Amniotic epithelial cell (primary cell): ENCODE measurements around the gene KCNQ1OT1.

Experiments used
- DNase-seq: peaks from one replicate; pipeline ENCODE4 v3.0.0-alpha.2; 2010; ENCODE audit warnings: low read depth

Gene KCNQ1OT1

GRCh38 chr11:2582351-2582945 lies 117.3 kb downstream of the KCNQ1OT1 start:
- no peak for DNase-seq

DNA sequence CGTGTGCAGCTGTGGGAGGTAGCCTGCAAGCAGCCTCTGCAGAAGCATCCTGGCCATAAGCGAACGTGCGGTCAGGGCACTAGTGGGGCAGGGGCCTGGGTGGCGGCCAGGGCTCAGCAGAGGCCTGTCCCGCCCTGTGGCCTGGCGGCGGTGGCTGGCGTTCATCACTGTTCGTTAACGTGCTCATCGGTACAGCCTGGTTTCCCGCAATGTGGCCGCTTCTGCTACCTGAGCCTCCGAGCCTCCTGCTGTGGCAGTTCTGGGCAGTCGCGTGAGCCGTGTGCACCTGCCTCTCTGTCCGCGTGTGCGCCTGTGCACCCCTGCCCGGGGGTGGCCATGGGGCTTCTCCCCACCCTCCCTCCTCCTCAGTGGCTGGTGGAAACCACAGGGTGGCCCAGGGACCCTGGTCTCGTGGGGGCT lies 117.9 kb downstream of the KCNQ1OT1 start:
- DNase-seq: no peak

GRCh38 chr11:2581151-2581930 lies 118.5 kb downstream of the KCNQ1OT1 start:
- no peak for DNase-seq

GRCh38 chr11:2580571-2581001 lies 119.2 kb downstream of the KCNQ1OT1 start:
- no peak for DNase-seq

GRCh38 chr11:2580061-2580421 lies 119.8 kb downstream of the KCNQ1OT1 start:
- DNase-seq: no peak

- DNase-seq: no peak
These were observed 120.3 kb downstream of the KCNQ1OT1 start for GRCh38 chr11:2579315-2580060.

DNA sequence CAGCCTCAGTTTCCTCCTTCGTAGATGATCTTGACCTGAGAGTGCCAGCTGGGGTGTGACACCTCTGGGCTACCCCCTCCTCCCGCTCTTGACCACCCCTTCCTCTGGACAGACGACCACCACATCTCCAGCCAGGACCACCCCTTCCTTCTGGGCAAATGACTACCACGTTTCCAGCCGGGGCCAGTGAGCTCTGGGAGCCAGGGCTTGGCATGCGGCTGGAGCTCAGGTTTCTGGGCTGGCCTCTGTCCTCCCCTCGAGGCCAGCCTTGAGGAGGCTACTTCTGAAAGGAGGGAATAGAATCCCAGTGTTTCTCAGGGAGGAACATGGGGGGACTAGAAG lies 120.9 kb downstream of the KCNQ1OT1 start:
- DNase-seq: no peak

- no peak for DNase-seq
These were observed 121.5 kb downstream of the KCNQ1OT1 start for GRCh38 chr11:2577991-2578928.

- no peak for DNase-seq
These were observed 122.5 kb downstream of the KCNQ1OT1 start for GRCh38 chr11:2577031-2577990.

GRCh38 chr11:2576549-2576948 lies 123.2 kb downstream of the KCNQ1OT1 start:
- no peak for DNase-seq

- DNase-seq: no peak
These were observed 123.7 kb downstream of the KCNQ1OT1 start for GRCh38 chr11:2576111-2576510.

GRCh38 chr11:2575591-2576051 lies 124.2 kb downstream of the KCNQ1OT1 start:
- no peak for DNase-seq

GRCh38 chr11:2574553-2575535 lies 125.0 kb downstream of the KCNQ1OT1 start:
- DNase-seq: peak; percentile 9

DNA sequence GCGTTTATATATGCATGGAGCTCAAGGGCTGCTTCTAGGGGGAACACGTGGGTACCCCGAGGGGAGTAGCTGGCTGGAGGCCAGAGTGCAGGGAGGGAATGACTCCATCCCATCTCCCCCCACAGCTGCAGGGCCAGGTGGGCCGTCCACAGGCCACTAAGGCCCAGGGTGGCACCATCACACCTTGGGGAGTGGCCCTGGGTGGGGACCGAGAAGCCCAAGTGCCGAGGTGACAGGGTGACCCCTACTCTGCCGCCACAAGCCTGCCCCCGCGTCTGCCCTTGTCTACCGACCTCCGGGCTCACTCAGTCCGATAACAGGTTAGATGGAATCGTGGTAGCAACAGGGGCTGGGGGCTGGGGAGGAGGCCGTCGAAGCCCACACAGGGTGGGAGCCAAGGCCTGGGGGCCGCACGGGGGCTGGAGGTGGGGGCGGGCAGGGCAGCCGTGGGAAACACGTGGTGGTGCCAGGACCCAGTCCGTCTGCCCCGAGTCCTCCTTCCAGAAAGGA lies 125.7 kb downstream of the KCNQ1OT1 start:
- DNase-seq: no peak

DNA sequence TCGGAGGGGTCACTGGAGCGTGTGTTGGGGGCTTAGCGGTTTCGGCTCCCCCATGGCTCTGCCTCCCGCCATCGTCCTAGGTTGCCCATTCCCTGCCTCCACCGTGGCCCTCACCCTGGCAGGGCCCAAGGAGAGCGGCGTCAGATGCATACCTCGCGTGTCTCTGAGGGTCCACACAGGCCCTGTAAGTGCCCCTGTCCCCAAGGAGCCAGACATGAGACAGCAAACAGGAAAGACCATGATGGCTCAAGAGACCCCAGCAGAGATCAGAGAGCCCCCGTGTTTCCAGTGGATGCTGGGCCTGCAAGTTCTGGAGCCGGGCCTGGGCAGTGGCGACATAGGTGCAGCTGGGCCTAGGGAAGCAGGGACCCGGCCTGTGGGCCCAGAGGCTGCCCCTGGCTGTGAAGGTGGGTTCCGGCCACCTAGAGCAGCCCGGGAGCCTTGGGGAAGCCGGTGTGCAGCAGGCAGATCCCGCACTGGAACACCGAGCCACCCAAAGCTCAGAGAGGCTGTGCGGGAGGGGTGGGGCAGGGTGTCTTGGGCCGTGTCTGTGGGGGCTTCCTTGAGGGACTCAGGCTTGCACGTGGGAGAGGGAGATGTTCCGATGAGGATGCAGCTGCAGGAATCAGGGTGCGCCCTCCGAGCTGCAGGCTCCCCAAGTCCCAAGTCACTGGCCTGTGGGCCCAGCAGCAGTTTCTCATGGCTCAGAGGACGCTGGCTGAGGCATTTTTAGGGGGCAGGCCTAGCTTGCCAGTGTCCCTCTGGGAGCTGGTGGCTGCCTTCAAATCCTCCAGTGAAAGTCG lies 126.4 kb downstream of the KCNQ1OT1 start:
- no peak for DNase-seq

DNA sequence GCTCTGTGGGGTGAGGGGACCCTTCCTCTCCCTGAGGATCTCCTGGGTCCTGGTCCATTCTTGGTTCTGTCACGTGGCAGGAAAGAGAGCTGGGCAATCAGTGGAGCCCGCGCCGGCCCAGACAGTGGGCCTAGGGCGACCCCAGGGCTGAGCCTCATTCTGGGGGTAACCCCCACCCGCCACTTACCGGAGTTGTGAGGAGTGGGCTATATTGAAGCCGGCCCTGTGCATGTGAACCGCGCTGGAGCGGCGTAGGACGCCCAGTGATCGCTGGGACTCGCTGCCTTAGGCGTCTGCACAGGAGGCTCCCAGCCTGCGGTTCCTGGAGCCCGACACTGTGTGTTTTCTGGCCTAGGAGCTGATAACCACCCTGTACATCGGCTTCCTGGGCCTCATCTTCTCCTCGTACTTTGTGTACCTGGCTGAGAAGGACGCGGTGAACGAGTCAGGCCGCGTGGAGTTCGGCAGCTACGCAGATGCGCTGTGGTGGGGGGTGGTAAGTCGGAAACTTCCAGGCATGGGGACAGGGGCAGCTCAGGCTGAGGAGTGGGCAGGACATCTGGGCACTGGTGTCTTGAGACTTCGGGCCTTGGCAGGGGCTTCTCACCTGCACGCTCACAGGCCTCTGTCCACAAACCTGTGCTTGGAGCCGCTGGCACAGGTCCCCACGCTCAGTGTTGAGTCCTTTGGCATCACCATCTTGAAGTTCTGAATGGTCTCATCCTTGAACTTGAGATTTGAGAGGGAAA lies 127.1 kb downstream of the KCNQ1OT1 start:
- DNase-seq: no peak

- DNase-seq: no peak
These were observed 128.1 kb downstream of the KCNQ1OT1 start for GRCh38 chr11:2571598-2572281.
